ENCODE data around the gene SLC22A23. TPM values are rescaled to one million over a fixed set of nuclear protein-coding genes. Genes with fewer than 3 reads are reported as not detected.

SLC22A23 gene
- total and polyA plus RNA-seq, 2 of the 4 experiments (the other 2 are of a cell fraction) = 0.72 to 1.6 TPM

DNA sequence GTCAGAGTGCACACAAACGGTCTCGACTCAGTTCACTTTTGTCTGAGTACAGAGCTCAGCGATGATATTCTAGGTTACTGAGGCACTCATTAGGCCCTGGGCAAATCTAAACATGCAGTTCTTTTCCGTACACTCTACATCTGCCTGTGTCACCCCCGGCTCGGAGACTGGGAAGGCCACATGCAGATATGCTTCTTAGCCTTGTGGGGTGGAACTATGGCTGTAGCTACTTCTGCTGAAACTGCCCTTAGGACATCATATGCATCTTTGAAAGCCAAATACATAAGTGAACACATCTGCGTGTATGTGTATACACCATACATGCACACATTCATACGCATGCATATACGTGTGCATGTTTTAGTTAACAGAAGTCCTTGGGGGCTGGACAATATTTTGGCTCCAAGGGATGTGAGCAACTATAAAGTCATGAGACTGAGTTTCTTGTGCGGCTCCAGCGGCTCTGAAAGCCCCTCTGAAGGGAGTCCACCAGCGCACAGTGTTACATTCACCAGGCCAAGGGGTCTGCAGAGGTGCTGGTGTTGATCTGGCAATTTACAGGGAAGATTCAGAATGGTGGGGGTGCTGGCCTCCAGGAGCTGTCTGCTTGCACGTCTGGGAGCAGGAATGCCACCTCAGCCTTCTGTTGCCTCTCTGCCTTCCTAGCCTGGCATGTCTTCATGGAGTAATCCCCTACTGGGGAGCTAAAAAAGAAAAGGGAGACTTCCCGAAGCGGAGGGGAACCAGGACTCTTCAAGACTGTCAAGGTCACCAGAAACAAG, 166.5 kb downstream of the SLC22A23 start:
- H4K20me1 ChIP-seq (ENCODE audit: insufficient read depth, low read length) = no peaks in the 10 kb centered on the region
- H3K4ac ChIP-seq (ENCODE audit: low read depth, low read length) = no peak overlapping the region
- no peak overlapping the region for H3K14ac ChIP-seq (replicated peaks; ENCODE audit: low read depth, low read length)
- no peak overlapping the region for H2BK120ac ChIP-seq (ENCODE audit: low read depth, low read length)
- H3K56ac ChIP-seq (ENCODE audit: extremely low read depth, insufficient read depth, low read length) = no peak overlapping the region
- H3K36me3 ChIP-seq (ENCODE audit: control insufficient read depth, insufficient read depth, low read length) = no peaks in the 10 kb centered on the region
- intact Hi-C loops (cut with micrococcal nuclease) (no loop called here), in situ Hi-C loops (cut with MboI; ENCODE audit: low sequenced_read_pairs) (no loop called here), dilution Hi-C loops (cut with HindIII; ENCODE audit: low sequenced_read_pairs, unreplicated experiment) (no loop called here)
- no peak overlapping the region for H2BK5ac ChIP-seq (ENCODE audit: low read depth, low read length, poor library complexity, severe bottlenecking)
- H3K4me3 ChIP-seq (ENCODE audit: insufficient read depth, low read depth, low read length) = no peak overlapping the region
- POLR2A ChIA-PET (ENCODE audit: unreplicated experiment) = no interaction called here
- no peaks in the 10 kb centered on the region for H3K9me1 ChIP-seq (ENCODE audit: insufficient read depth, low read length)
- no peak overlapping the region for H3K4me2 ChIP-seq (ENCODE audit: low read depth, low read length)
- no peak overlapping the region for H4K5ac ChIP-seq (ENCODE audit: low read depth, low read length)
- DNase-seq = no peak
- no peak overlapping the region for H4K8ac ChIP-seq (ENCODE audit: low read depth in 2 of 2, low read length in 2 of 2)
- H2AFZ ChIP-seq (replicated peaks; ENCODE audit: low read length, poor library complexity) = no peak overlapping the region
- TF ChIP-seq, protein P1, sequence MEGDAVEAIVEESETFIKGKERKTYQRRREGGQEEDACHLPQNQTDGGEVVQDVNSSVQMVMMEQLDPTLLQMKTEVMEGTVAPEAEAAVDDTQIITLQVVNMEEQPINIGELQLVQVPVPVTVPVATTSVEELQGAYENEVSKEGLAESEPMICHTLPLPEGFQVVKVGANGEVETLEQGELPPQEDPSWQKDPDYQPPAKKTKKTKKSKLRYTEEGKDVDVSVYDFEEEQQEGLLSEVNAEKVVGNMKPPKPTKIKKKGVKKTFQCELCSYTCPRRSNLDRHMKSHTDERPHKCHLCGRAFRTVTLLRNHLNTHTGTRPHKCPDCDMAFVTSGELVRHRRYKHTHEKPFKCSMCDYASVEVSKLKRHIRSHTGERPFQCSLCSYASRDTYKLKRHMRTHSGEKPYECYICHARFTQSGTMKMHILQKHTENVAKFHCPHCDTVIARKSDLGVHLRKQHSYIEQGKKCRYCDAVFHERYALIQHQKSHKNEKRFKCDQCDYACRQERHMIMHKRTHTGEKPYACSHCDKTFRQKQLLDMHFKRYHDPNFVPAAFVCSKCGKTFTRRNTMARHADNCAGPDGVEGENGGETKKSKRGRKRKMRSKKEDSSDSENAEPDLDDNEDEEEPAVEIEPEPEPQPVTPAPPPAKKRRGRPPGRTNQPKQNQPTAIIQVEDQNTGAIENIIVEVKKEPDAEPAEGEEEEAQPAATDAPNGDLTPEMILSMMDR (conservative IDR thresholded peaks at IDR 0.05; ENCODE audit: low read depth, low read length) = no peak
- no peak for TF ChIP-seq MAFK (IDR thresholded peaks at IDR 0.05; ENCODE audit: low read depth, low read length)
- no peak for TF ChIP-seq RCOR1 (IDR thresholded peaks at IDR 0.05; ENCODE audit: insufficient replicate concordance, low read length)
- TF ChIP-seq NFE2L2 (IDR thresholded peaks at IDR 0.05; ENCODE audit: low read depth, low read length) = no peak
- TF ChIP-seq MXI1 (IDR thresholded peaks at IDR 0.05; ENCODE audit: borderline replicate concordance, low read depth, low read length) = no peak
- no TSS peak for BruUV-seq (replicated peaks)
- H3K18ac ChIP-seq (ENCODE audit: low read depth, low read length) = no peak overlapping the region
- H3K4me1 ChIP-seq (ENCODE audit: control insufficient read depth, insufficient read depth, low read length) = no peaks in the 10 kb centered on the region
- no peak for ATAC-seq (ENCODE audit: low read depth)
- CTCF ChIA-PET = no interaction called here
- no peaks in the 10 kb centered on the region for H3K79me1 ChIP-seq (ENCODE audit: low read depth in 1 of 2, low read length in 2 of 2)
- H2BK20ac ChIP-seq (ENCODE audit: low read depth, low read length) = no peak overlapping the region
- no peak overlapping the region for H3K9ac ChIP-seq (ENCODE audit: low read depth, low read length)
- no peak overlapping the region for H3K23ac ChIP-seq (ENCODE audit: low read depth, low read length)
- no peak overlapping the region for H2AK5ac ChIP-seq (ENCODE audit: low read depth, low read length)
- WGBS, 2 experiments (ENCODE audit: extremely low coverage in 2 of 2, insufficient read length in 1 of 2) = 93% methylated on average over 8 of the region's 15 CpGs; no CpG with 5 or more reads in 1 of the 2 experiments
- no peak overlapping the region for H4K91ac ChIP-seq (ENCODE audit: insufficient read depth, low read depth, low read length)
- H3K27me3 ChIP-seq (ENCODE audit: control insufficient read depth, insufficient read depth, low read length) = peaks cover 11% of the 10 kb centered on the region; the same call in 1 of the 2 replicates
- no peaks in the 10 kb centered on the region for H3K9me3 ChIP-seq (ENCODE audit: control insufficient read depth, insufficient read depth, low read length)
- H2BK15ac ChIP-seq (ENCODE audit: low read depth, low read length) = no peak overlapping the region
- H2AK9ac ChIP-seq (replicated peaks; ENCODE audit: low read depth, low read length, poor library complexity) = no peak overlapping the region
- no peak overlapping the region for H3K27ac ChIP-seq (ENCODE audit: insufficient read depth, low read length)
